Kidney tubule cell (primary cell): ENCODE data around the gene E4F1.
"Not testable (repeated sequence)": the region's sequence is repeated elsewhere in the genome, so short reads cannot be mapped to it uniquely, and the experiment has no call there.

Experiments
- DNase-seq: peaks from one replicate; pipeline ENCODE4 v3.0.0-alpha.2; 2018; ENCODE audit warnings: low spot score

Gene E4F1

DNA sequence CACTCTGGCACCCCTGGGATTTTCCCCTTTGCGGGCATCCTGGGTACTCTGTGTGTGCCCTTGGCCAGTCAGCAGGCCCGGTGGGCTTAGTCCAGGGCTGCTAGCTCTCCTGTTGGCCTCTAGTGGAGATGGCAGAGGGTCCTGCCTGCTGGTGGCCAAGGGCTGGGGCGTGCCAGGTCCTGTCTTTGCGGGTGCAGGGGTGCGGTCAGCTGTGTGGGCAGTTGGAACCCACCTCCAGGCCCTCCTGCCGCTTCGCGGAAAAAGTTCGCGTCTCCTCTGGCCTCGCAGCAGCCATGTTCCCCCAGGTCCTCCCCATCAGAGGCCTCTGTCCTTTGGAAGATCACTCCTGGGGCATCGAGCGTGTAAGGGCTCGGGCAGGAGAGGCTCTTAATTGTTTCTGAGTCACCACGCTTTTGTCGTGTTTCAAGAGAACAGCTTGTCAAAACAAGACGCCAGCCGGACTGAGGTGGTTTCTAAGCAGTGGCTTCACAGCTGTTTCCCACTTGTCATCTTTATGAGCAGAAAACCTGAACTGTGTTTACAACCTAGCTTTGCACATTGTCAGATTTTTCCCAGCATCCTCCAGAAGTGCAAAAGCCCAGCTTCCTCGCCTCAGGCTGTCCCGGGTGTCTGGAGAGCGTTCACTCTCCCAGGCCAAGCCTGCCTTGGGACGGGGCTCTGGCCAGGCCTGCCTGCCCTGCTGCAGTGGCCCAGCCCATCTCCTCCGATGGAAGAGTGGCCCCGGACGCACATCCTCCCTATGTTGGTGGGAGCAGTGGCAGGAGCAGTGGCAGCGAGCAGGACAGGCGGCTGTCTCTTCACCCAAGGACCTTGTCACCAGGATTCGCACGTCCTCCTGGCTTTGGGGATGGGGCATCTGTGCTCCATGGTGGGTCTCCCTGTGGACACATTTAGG lies 7.9 kb downstream of the E4F1 start:
- no peak for DNase-seq

DNA sequence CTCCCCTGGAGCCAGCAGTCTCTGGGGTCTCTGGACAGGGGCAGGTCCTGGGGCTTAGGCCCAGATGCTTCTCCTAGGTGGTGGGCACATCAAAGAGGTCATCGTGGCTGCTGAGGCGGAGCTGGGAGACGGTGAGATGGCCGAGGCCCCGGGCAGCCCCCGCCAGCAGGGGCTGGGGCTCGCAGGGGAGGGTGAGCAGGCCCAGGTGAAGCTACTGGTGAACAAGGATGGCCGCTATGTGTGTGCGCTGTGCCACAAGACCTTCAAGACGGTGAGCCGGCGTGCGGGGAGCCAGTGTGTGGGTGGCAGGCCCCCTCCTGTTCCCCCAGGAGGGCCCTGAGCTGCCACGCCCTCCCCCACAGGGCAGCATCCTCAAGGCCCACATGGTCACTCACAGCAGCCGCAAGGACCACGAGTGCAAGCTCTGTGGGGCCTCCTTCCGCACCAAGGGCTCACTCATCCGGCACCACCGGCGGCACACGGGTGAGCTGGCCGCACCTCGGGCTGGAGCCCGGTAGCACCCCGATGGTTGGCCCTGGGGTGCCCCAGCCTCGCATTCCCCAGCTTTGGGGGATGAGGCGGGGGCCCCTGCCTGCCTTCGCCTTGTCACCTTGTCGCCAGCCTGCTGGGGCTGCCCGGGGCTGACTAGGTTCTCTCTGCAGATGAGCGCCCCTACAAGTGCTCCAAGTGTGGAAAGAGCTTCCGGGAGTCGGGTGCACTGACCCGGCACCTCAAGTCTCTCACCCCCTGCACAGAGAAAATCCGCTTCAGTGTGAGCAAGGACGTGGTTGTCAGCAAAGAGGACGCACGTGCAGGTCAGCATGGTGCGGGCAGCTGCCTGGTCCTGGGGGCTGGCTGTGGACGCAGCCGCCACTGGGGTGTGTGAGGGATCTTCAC lies 9.0 kb downstream of the E4F1 start:
- no peak for DNase-seq

DNA sequence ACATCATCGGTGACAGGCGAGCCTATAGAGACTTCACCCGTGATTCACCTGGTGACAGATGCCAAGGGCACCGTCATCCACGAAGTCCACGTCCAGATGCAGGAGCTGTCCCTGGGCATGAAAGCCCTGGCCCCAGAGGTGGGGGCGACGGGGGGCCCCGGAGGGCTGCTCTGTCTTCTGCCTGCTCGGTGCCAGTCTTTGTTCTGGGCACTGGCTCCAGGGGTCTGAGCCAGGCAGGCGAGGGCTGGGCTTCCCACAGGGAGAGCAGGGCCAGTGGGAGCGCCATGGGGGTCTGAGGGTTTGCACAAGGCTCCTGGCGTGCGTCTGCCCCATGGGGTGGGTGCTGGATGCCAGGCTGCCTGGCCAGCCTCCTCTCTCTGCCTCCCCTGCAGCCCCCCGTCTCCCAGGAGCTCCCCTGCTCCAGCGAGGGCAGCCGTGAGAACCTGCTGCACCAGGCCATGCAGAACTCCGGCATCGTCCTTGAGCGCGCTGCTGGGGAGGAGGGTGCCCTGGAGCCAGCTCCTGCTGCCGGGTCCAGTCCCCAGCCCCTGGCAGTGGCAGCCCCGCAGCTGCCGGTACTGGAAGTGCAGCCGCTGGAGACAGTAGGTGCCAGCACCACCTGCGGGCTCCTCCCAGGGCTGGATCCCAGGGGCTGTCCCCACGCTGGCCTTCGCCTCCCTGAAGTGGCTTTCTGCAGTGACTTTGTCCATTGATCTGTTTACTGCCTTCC lies 9.8 kb downstream of the E4F1 start:
- no peak for DNase-seq

DNA sequence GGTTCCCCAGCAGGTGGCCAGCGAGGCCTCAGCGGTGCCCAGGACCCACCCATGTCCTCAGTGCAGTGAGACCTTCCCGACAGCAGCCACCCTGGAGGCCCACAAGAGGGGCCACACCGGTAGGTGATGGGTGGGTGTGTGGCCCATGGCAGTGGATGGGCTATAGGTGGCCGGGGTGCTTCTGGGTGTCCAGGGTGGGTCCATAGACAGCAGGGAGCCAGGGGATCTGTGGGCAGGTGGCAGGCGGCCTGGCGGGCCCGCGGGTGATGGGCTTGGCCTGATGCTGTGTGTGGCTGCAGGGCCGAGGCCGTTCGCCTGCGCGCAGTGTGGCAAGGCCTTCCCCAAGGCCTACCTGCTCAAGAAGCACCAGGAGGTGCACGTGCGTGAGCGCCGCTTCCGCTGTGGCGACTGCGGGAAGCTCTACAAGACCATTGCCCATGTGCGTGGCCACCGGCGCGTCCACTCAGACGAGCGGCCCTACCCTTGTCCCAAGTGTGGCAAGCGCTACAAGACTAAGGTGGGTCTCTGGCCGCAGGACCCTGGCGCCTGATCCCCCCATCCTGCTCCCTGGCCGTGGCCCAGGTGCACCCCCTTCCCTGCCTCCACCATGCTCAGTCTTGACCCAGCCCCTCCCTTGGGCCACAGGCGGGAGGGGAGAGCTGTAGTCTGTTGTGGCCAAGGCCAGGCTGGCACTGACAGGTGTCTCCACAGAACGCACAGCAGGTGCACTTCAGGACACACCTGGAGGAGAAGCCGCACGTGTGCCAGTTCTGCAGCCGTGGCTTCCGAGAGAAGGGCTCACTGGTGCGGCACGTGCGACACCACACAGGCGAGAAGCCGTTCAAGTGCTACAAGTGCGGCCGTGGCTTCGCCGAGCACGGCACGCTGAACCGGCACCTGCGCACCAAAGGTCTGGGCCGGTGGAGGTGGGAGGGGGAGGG lies 10.8 kb downstream of the E4F1 start:
- no peak for DNase-seq

GRCh38 chr16:2234813-2235170 lies 11.4 kb downstream of the E4F1 start:
- DNase-seq = no peak

DNA sequence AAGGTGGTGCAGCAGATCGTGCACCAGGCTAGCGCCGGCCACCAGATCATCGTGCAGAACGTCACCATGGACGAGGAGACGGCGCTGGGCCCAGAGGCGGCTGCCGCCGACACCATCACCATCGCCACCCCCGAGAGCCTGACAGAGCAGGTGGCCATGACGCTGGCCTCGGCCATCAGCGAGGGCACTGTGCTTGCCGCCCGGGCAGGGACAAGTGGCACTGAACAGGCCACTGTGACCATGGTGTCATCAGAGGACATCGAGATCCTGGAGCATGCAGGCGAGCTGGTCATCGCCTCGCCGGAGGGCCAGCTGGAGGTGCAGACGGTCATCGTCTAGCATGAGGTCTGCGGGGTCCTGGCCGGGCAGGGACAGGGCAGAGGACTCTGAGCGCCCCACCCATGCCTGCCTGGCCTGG lies 11.9 kb downstream of the E4F1 start:
- DNase-seq = no peak

GRCh38 chr16:2235695-2236336 lies 12.4 kb downstream of the E4F1 start:
- no peak for DNase-seq

DNA sequence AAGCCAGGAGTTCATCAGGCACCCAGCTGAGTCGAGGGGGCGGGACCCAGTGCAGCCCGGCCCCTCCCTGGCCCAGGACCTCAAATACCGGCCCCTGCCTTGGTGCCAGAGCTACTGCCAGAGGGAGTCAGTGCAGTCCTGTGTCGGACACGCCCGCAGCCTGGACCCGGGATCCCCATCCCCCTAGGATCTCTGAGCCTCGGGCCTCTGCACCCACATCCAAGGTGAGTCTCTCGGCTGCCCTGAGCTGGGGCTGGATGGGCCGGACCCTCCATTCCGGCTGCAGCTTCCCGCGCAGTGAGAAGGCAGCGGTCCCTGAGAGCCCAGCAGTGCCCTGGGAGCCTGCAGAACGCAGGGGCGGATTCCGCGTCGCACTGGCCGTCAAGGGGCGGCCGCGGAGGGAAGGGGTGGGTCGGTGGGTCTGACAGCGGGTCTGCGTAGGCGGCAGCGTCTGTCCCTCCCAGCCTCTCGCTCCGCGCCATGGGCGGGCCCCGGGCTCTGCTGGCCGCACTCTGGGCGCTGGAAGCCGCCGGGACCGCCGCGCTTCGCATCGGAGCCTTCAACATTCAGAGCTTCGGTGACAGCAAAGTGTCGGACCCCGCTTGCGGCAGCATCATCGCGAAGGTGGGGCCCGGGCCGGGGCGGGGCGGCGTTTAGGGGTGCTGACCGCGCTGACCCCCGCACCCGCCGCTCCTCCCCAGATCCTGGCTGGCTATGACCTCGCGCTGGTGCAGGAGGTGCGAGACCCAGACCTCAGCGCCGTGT lies 13.1 kb downstream of the E4F1 start, which contains the start of gene DNASE1L2:
TSS of gene DNASE1L2 (plus strand) at position 108 of the 765 bp plus-strand sequence. CDS start at position 481, 373 bp downstream.
- DNase-seq = no peak

DNA sequence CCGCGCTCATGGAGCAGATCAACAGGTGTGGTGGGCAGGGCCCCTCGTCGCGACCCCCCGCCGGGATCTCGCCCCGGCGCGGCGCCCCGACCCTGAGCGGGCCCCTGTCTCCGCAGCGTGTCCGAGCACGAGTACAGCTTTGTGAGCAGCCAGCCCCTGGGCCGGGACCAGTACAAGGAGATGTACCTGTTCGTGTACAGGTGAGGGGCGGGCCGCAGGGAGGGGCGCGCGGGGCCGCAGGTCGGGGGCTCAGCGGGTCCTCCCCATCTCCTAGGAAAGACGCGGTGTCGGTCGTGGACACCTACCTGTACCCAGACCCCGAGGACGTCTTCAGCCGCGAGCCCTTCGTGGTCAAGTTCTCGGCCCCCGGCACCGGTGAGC lies 13.7 kb downstream of the E4F1 start:
- DNase-seq = no peak

DNA sequence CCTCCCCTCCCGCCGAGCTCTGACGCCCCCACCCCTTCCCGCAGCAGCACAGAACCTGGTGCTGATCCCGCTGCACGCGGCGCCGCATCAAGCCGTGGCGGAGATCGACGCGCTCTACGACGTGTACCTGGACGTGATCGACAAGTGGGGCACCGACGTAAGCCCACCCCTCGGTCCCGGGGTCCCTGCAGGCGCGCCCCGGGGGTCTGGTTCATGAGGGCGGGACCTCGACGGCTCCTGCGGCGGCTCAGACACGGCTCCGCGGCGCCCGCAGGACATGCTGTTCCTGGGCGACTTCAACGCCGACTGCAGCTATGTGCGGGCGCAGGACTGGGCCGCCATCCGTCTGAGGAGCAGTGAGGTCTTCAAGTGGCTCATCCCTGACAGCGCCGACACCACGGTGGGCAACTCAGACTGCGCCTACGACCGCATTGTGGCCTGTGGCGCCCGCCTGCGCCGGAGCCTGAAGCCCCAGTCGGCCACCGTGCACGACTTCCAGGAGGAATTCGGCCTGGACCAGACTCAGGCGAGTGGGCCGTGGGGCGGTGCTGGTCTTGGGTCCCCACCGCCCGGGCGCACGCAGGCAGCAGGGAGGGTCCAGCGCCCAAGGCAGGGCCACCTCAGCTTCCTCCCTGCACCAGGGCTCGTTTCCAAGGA lies 14.2 kb downstream of the E4F1 start:
- DNase-seq = no peak

DNA sequence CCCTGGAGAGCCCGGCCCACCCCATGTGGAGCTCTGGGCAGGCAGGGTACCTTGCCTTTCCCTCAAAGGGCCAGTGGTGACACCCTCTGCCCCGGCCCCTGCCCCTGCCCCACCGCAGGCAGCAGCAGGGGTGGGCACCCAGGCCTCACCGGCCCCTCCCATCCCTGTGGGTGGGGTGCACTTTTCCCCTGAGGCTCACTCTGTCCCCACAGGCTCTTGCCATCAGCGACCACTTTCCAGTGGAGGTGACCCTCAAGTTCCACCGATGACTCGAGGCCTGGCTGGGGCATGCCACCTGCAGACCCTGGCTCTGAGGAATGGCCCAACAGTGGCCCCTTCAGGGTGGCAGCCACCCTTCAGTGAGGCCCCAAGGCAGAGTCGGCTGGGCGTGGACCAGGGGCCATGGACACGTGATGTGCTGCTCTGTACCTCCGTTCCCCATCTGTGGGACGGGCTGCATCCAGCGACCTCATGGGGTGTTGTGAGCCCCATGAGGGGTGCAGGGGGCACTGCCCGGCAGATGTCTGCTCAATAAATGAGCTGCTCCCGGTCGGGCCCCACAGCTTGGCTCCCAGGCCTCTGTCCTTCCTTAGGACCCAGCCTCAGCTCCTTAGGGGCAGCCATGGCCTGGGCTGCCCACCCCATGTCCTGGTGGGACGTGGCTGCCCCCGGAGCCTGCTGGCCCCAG lies 14.9 kb downstream of the E4F1 start:
- DNase-seq = no peak

DNA sequence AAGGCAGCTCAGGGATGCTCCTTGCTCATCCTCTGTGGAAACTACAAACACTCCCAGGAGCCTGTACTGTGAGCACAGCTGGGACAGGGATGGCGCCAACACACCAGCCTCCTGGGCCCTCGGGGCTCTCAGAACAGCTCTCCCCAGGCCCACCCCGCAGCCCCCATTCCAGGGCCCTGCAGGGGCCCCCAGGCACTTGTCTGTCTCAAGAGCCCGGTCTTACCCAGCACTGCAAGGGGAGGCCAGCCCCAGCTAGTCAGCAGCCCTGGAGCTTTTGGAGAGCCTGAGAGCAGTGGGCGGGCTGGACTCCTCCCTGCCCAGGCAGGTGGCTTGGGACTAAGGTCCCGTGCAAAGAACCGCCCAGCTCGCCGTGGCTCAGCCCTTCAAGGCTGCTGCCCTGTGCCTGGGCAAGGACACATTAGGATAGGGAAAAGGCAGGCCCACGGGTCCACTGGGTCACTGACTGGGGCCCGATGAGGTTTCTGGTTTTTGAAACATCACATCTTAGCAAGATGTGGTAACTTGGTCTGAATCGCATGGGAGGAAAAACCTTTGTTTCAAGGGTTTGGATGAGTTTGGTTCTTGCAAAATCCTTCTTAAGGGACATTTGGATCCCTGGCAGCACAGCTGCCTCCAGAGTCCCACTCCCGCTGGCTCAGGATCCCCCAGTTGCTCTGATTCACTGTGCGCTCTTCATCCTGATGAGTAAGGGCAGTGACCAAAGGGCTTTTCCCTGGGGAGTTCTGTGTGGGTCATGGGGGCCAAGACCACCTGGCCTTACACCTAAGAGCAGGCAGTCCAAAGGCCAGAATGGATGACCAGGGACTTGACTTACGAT lies 15.7 kb downstream of the E4F1 start:
- DNase-seq = no peak

DNA sequence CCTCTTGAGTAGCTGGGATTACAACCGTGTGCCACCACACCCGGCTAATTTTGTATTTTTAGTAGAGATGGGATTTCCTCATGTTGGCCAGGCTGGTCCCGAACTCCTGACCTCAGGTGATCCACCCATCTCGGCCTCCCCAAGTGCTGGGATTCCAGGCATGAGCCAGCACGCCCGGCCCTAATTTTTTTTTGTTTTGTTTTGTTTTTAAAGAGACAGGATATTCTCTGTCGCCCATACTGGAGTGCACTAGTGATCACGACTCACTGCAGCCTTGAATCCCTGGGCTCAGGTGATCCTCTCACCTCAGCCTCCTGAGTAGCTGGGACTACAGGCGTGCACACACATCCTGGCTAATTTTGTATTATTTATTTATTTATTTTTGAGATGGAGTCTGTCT lies 16.9 kb downstream of the E4F1 start:
- not testable (repeated sequence) for DNase-seq

DNA sequence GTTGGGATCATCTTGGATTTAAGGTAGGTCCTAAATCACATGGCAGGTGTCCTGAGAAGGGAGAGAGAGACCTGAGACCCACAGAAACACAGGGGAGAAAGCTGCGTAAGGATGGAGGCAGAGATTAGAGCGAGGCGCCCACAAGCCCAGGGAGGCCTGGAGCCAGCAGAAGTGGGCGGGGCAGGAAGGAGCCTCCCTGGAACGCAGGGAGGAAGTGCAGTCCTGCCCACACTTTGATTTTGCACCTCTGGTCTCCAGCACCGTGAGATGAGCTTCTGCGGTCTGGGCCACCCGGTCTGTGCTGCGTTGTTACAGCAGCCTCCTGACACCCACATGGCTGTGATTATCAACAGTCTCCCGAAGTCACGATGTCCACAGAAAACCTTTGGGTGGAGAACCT lies 19.2 kb downstream of the E4F1 start:
- no peak for DNase-seq

- no peak for DNase-seq
These were observed 19.7 kb downstream of the E4F1 start for GRCh38 chr16:2243031-2243528.

GRCh38 chr16:2243781-2244180 lies 20.4 kb downstream of the E4F1 start:
- no peak for DNase-seq

- DNase-seq = no peak
These were observed 20.9 kb downstream of the E4F1 start for GRCh38 chr16:2244301-2244700.
